ENCODE results near the gene TRPM7.

Gene TRPM7

GRCh38 chr15:50685976-50686468, 575 bp downstream of the TRPM7 start:
- H3F3A ChIP-seq (ENCODE audit: insufficient read depth, low read length): peaks cover 16% of the 10 kb centered on the region
- H3K9ac ChIP-seq (ENCODE audit: low read length): peak overlapping the region; percentile 80
- H3K27ac ChIP-seq (ENCODE audit: low read length): peak overlapping the region; percentile 86
- no peaks in the 10 kb centered on the region for H3K9me3 ChIP-seq (replicated peaks; ENCODE audit: insufficient read depth, low read length)
- H3K4me1 ChIP-seq (ENCODE audit: low read length): peaks cover 5% of the 10 kb centered on the region
- H4K20me1 ChIP-seq (ENCODE audit: insufficient read depth, low read length): no peaks in the 10 kb centered on the region
- no peak for TF ChIP-seq EZH2 (optimal IDR thresholded peaks at IDR 0.05; ENCODE audit: low read depth, low read length)
- peak; percentile 85 for DNase-seq
- H2AFZ ChIP-seq (ENCODE audit: low read length): peak overlapping the region; percentile 94
- H3K27me3 ChIP-seq (replicated peaks; ENCODE audit: insufficient read depth, low read length): no peaks in the 10 kb centered on the region
- peak overlapping the region; percentile 83 for H3K4me2 ChIP-seq (ENCODE audit: low read depth, low read length)
- H3K4me3 ChIP-seq (ENCODE audit: low read length): peak overlapping the region; percentile 83
- H3K36me3 ChIP-seq (replicated peaks; ENCODE audit: insufficient read depth, low read length): no peaks in the 10 kb centered on the region; the same call in 1 of the 2 replicates
- H3K9me2 ChIP-seq (replicated peaks; ENCODE audit: insufficient read depth, low read length): no peaks in the 10 kb centered on the region
- H3K79me2 ChIP-seq (ENCODE audit: low read length): peaks cover 52% of the 10 kb centered on the region

- Histone ChIP-seq H3F3A (ENCODE audit: insufficient read depth, low read length) (peaks cover 16% of the 10 kb centered on the region), H3K9ac (ENCODE audit: low read length) (peak overlapping the region; percentile 80), H3K27ac (ENCODE audit: low read length) (peak overlapping the region; percentile 86; the same call in 1 of the 2 replicates), H3K9me3 (replicated peaks; ENCODE audit: insufficient read depth, low read length) (no peaks in the 10 kb centered on the region), H3K79me2 (ENCODE audit: low read length) (peaks cover 58% of the 10 kb centered on the region), H2AFZ (ENCODE audit: low read length) (peak overlapping the region; percentile 94), H3K9me2 (replicated peaks; ENCODE audit: insufficient read depth, low read length) (no peaks in the 10 kb centered on the region), H3K4me1 (ENCODE audit: low read length) (peaks cover 5% of the 10 kb centered on the region), H4K20me1 (ENCODE audit: insufficient read depth, low read length) (no peaks in the 10 kb centered on the region), H3K36me3 (replicated peaks; ENCODE audit: insufficient read depth, low read length) (no peaks in the 10 kb centered on the region; the same call in 1 of the 2 replicates), H3K4me3 (ENCODE audit: low read length) (peak overlapping the region; percentile 83), H3K27me3 (replicated peaks; ENCODE audit: insufficient read depth, low read length) (no peaks in the 10 kb centered on the region), H3K4me2 (ENCODE audit: low read depth, low read length) (peak overlapping the region; percentile 83)
- TF ChIP-seq CTCF (IDR thresholded peaks at IDR 0.05; ENCODE audit: low read length) (no peak), EZH2 (optimal IDR thresholded peaks at IDR 0.05; ENCODE audit: low read depth, low read length) (no peak), EZH2phosphoT487 (IDR thresholded peaks at IDR 0.05; ENCODE audit: low read length) (no peak)
- DNase-seq: no peak
Observed at GRCh38 chr15:50685191-50685975, 1.2 kb downstream of the TRPM7 start.

- Histone ChIP-seq H3K9ac (ENCODE audit: low read length) (no peak overlapping the region), H3K4me3 (ENCODE audit: low read length) (no peak overlapping the region), H2AFZ (ENCODE audit: low read length) (no peak overlapping the region), H3K79me2 (ENCODE audit: low read length) (peaks cover 95% of the 10 kb centered on the region), H3F3A (ENCODE audit: insufficient read depth, low read length) (peaks cover 10% of the 10 kb centered on the region), H3K4me1 (ENCODE audit: low read length) (no peaks in the 10 kb centered on the region), H3K4me2 (ENCODE audit: low read depth, low read length) (no peak overlapping the region), H3K27me3 (replicated peaks; ENCODE audit: insufficient read depth, low read length) (no peaks in the 10 kb centered on the region), H3K9me2 (replicated peaks; ENCODE audit: insufficient read depth, low read length) (no peaks in the 10 kb centered on the region), H3K27ac (ENCODE audit: low read length) (no peak overlapping the region), H4K20me1 (ENCODE audit: insufficient read depth, low read length) (no peaks in the 10 kb centered on the region), H3K36me3 (replicated peaks; ENCODE audit: insufficient read depth, low read length) (no peaks in the 10 kb centered on the region; the same call in 1 of the 2 replicates), H3K9me3 (replicated peaks; ENCODE audit: insufficient read depth, low read length) (no peaks in the 10 kb centered on the region)
- no peak for DNase-seq
- TF ChIP-seq CTCF (IDR thresholded peaks at IDR 0.05; ENCODE audit: low read length): no peak
- TF ChIP-seq EZH2 (optimal IDR thresholded peaks at IDR 0.05; ENCODE audit: low read depth, low read length): no peak
- no peak for TF ChIP-seq EZH2phosphoT487 (IDR thresholded peaks at IDR 0.05; ENCODE audit: low read length)
Observed at GRCh38 chr15:50681467-50681866, 5.1 kb downstream of the TRPM7 start.

All from MM.1S (cell line).